RPMI8226 (cell line): ENCODE data around the gene GTF2E1.
"Not testable (repeated sequence)": the region's sequence is repeated elsewhere in the genome, so short reads cannot be mapped to it uniquely, and the experiment has no call there.

ENCODE experiments used
- DNase-seq: peaks from one replicate; pipeline ENCODE4 v3.0.0-alpha.2; 2015

The GTF2E1 gene

DNA sequence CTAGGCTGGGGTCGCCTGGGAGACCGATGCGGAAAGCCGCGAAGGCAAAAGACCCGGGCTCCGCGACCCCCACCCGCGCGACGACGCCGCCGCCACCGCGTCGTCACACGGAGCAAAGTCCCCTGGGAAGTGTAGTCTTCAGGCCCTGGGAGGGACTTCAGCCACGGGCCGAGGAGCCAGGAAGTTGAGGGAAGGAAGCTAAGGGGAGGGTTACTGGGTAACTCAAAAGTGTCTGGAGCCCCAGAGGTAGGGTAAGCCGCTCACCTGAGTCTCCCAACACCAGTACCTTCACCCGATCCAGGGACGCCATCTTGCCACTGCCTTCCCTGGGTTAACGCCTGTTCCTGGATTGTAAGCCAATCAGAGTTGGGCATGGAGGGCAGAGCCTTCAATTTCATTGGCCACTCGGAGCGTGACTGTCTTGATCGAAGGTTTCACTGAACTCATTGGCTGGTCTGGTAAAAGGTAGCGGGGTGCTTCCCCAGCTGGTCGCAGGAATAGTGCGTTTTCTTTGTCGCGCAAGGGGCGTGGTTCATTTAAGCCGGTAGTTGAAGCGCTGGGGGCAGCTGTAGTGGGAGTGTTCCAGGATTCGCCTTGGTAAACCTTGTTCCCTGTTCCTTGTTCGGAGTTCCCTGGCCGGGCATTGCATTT, at the start of gene GTF2E1, which contains the start of gene RABL3:
Gene GTF2E1, plus strand, starts transcription at position 547 of the 651 bp plus-strand sequence. CDS start 7,809 bp downstream, outside the sequence.
Gene RABL3, minus strand, starts transcription at position 319 of the 651 bp plus-strand sequence. Its CDS starts 9 bp downstream, at position 310.
- peak; percentile 98 for DNase-seq

DNA sequence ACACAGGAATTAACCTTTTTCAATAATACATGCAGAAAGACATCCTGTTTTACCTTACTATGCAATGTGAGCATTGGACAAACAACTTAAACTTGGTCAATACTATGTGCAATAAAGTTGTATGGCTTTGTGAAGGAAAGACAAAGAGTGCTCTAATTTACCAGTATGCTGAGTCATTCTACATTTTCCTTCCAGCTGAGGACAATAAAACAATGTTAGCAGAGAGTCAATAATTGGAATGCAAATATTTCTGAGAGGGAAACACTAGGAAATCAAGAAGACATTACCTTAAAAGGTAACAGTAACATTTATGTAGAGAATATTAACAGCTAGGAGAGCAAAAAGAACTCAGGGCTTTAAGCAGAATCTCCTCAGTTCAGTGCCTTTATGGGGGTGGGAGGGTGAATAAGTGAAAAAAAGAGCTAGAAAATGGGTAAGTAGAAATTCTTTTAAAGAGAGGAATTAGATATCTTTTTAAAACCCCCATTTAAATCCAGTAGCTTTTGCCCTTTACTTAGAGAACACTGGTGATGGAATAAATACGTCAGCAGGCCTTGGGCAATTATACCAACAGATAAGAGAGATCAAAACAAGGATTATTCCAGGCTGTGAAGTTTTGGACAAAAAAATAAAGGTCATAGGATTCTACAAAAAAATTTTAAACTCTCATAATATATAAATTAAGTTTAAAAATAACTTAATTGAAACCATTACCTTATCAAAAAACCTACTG, 48.9 kb upstream of the GTF2E1 start:
- DNase-seq, result no peak

DNA sequence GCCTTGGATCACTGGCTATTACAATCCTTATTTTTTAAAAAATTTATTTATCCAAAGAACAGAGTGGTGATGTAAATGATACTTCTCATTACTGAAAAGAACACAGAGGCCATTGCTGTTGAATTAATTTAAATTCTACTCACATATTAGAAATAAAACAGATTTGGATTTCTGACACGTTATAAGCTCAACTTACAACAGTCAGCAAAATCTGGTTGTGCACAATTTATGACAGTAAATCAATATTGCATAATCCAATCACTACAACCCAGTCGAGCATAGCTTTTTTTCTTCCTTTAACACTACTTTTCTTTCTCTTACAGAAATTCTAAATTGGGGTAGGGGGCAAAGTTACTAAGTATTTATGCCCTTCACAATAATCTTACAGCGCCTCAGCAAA, 43.2 kb upstream of the GTF2E1 start:
- no peak for DNase-seq

DNA sequence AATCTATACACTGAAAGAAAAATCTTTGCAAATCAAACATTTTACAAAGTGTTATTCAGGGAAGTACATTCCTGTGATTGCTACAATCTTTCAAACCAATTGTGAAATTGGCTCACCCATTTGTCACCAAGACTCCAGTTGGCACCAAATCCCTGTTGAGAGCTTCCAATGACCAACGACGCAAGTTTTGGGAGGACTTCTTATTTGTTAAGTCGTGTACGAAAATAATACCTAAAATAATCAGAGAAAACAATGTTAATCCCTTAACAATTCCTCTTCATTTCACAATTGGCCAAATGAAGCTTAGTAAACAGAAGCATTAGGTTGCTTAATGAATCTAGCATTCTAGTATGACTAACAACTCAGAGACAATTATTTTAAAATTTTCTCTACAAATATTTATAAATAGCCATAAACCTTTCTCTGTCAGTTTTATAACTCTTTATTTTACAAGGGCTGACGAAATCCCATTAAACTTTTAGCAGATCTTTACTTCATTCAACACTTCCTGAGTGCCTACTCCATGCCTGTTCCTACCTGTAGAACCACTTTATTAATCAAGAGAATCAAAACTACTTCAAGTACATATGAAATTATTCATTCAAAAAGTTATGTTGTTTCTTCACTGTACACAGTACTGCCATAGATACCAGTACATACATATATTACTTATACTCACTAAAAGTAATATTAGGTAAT, 36.5 kb upstream of the GTF2E1 start:
- DNase-seq, result no peak

DNA sequence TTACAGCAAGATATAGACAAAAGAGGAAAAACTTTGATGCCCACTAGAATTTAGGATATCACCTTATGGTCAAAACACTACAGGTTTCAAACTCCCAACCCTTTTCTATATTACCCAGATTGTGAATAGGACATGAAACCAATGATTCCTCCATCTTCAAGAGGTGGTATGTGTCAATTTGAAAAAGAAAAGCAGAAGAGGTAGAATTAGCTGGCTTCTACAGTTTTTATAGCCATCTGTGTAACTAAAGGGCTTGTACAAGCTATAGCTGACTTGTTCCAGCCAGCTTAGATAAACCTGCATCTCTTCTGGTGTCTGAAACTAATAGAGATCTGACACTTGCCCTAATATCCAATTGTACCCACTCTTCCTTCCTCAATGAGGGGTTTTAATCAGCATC, 35.6 kb upstream of the GTF2E1 start:
- DNase-seq, result no peak

DNA sequence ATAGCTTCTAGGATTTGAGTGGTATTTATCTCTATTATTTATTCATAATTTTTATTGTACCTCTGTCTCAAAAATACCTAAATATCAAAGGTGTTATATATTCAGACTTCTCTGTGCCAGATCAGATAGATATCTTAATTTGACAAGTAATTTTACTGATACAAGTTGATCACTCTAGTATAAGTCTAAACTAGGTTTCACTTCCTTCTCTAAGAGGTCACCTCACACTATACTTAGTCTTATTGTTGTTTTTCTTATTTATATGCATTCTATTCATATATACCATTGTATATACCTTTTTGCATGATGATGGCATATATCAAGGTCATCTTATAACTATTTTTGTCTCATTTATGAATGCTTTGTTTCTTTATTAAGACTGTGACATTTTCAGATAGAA, 34.1 kb upstream of the GTF2E1 start:
- DNase-seq, result no peak

DNA sequence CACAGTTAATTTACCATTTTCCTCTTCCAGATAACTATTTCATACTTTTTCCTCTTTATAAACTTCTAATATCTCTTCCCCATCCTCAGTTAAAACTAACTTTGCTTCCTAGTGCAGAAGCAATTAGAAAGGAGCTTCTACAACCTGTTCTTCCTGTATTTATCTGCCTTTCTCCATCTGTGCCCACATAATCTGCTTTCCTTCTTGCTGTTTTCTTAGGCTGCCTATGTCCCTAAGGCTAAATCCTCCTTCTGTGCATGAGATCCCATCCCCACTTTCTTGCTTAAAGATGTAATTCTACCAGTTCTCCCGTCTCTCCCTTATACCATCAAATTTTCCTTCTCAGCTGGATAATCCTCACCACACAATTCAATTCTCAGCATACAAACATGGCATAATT, 32.2 kb upstream of the GTF2E1 start:
- no peak for DNase-seq

DNA sequence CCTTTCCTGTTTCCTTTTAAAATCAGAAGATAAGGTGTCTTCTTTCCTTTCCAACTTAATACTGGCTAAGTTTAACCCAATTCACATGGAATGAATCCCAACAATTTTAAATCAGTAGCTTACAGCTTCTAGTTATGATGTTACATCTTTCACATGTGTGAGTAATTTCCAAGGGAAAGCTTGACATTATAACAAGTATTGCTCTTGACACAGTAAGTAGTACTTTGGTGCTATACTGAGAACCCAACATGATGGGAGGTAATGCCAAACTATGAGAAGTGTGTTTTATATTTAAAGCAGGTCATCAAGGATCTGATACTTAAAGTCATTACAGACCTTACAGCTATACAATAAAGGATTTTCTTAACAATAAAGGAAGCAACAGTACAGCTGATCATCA, 29.3 kb upstream of the GTF2E1 start:
- DNase-seq, result no peak

DNA sequence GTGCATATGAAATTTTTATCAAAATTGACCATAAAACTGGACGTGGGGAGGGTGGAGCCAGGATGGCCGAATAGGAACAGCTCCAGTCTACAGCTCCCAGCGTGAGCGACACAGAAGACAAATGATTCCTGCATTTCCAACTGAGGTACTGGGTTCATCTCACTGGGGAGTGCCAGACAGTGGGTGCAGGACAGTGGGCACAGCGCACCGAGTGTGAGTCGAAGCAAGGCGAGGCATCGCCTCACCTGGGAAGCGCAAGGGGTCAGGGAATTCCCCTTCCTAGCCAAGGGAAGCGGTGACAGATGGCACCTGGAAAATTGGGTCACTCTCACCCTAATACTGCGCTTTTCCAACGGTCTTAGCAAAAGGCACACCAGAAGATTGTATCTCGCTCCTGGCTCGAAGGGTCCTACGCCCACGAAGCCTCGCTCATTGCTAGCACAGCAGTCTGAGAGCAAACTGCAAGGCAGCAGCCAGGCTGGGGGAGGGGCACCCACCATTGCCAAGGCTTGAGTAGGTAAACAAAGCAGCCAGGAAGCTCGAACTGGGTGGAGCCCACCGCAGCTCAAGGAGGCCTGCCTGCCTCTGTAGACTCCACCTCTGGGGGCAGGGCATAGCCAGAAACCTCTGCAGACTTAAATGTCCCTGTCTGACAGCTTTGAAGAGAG, 23.2 kb upstream of the GTF2E1 start:
- DNase-seq, result not testable (repeated sequence)

DNA sequence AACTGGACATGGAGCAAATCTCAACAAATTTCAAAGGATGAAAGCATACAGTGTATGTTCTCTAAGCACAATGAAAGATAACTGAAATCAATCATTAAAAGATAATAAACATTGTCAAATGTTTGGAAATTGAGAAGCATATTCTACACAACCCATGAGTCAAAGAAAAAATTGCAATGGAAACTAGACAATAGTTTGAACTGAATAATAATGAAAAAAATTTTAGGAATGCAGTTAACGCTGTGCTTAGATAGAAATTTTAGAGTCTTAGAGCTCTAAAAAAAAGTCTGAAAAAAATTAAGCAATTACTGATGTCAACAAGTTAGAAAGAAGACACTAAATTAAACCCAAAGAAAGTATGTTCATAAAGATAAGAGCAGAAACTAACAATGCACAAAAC, 15.8 kb upstream of the GTF2E1 start:
- no peak for DNase-seq

DNA sequence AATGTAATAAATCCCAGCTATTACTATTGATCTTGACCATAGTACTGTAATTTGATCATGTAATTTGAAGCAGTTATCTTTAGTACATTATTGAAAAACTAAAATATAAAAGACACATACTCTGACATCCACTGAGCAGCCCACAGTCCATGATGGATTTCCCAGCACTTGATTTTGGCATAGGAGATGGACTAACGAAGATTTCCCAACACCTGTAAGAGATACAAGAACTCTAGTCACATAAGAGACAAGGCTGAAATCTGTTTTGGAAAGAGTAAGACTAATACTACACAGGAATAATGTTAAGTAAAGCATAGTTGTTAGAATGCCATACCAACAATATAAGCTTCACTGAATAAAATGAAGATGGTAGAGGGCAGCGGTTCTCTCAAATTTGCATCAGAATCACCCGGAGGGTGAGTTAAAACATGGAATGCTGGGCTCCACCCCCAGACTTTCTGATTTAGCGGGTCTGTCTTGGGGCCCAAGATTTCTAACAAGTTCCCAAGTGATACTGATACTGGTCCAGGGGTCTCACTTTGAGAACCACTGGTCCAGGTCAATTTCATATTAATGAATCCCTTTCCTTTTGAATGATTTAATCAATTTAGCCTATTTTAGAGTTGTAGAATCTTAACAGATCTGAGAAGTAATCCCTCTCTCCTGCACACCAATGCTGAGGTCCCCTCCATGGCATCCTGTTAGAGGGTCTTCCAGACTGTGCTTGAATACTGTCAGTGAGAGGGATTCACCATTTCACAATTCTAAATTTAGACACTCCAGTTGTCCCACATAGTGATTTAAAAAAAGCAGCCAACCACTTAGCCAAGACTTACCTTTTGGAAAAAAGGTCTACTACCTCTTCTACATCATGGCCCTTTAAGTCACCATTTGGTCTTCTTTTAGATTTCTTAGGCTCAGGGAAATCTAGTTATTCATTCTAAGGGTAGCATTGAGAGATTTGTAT, 11.7 kb upstream of the GTF2E1 start:
- no peak for DNase-seq

DNA sequence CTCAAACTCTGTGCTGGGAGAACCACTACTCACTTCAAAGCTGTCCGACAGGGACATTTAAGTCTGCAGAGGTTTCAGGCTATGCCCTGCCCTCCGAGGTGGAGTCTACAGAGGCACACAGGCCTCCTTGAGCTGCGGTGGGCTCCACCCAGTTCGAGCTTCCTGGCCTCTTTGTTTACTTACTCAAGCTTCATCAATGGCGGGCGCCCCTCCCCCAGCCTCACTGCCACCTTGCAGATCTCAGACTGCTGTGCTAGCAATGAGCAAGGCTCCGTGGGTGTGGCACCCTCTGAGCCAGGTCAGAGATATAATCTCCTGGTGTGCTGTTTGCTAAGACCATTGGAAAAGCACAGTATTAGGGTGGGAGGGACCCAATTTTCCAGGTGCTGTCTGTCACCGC, 4.5 kb upstream of the GTF2E1 start:
- DNase-seq, result not testable (repeated sequence)

DNA sequence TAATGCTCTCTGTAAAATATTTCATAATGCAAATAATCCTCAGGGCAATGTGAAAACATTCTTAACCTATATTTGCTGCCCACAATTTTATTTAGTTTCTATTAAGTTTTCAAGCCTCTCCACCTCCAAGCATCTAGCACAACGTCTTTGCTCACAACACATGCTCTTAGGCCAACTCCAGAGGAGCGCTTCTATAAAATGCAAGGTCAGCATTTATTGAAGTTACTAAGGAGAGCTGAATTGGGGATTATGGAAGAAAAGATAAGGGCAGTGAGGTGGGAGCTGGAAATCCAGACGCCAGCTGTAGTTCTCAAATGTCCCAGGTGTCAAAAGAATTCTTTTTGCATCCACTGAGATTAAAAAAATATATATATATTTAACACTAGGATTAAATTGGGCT, 1.2 kb upstream of the GTF2E1 start:
- DNase-seq, result peak; percentile 5

DNA sequence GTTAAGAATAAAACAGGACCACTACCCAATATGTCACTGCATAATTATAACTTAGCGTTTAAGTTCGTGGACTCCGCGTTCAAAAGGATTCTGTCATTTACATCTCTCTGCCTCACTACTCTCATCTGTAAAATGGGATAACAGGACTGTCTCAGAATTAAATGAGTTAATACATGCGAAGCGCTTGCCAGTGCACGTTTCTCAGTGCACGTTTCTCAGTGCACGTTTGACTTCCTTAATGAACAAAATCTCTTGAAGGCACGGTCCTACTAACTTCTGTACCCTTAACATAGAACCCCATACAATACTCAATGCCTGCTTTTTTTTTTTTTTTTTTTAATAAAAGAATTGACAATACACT, 727 bp upstream of the GTF2E1 start:
- DNase-seq, result no peak

DNA sequence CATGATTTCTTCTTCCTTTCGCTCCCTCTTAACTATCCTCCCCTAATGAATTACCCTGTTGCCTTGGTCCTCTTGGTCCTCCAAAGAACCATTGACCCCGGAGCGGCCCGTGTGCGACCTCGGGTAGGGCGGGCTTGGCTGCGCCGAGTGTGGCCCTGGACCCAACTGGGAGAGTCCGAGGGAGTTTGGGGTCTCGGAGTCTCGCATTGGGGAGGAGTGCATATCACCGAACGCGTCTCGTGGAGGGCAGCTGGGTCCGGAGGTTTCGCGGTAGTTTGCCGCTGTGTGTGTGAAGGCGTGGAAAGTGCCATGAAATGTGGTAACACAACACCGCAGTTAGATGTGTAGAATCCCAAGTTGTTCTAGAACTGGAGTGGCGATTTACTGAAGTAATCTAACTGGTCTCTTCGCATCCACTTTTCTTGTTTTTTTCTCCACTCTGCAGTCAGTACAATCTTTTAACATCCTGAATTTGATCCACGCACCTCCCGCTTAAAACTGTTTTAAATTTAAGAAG, 363 bp downstream of the GTF2E1 start:
- DNase-seq, result peak; percentile 21

DNA sequence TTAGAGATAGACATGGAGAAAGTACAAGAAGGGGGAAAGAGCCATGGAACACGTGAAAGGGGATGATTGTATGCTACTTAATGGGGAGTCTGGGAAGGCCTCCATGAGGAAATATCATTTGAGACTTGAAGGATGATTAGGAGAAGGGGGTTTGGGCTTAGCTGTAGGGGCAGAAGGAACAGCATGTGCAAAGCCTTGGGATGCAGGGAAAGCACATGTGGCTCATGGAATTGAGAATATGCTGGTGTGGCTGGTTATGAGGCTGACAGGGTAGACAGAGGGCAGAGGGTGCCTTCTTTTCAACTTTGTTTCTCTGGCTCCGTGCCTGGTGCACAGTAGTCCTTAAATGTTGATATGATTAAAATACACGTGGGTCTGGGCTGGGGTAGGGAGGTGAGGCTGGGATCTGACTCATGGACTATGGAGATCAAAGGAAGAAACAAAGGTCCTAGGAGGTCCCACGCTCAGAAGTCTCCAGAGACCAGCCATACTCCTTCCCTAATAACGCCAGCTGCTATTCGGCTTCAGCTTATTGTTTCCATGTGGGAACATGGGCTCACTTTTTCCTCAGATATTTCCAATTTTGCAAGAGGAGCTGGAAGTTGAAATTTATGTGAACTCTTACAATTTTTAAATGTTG, 1.1 kb downstream of the GTF2E1 start:
- DNase-seq, result no peak

DNA sequence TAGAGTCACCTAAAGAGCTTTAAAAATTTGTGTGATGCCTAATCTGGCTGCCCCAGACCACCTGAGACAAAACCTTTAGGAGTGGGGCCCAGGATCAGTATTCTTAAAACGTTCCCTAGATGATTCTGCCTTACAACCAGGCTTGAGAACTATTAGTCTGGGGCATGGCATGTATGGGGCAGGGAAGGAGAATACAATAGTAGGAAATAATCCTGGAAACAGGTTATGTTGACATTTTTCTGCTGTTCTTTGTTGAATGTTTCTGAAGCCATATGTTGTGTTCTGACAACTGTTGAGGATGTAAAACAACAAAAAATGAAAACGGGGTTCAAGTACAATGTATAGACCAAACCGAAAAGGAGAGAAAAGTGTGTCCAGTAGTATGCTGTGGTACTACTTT, 2.9 kb downstream of the GTF2E1 start:
- DNase-seq, result no peak

DNA sequence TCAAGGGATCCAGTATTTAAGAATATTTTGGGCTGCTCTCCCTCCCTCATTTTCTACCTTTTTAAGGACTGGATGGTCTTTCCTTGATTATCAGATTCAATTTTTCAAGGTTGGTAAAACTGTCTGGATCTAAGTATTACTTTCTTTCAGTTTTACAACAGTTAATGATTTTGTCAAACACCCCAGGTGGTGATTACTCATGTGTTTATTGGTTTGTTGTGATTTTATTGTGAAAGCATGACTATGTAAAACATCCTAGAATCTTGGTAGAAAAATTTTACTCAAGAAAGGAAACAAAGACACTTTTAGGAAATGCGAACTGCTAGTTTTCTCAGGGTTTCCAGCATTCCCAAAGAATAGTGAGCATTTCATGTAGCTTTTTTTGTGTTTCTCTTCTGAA, 7.3 kb downstream of the GTF2E1 start:
- no peak for DNase-seq

DNA sequence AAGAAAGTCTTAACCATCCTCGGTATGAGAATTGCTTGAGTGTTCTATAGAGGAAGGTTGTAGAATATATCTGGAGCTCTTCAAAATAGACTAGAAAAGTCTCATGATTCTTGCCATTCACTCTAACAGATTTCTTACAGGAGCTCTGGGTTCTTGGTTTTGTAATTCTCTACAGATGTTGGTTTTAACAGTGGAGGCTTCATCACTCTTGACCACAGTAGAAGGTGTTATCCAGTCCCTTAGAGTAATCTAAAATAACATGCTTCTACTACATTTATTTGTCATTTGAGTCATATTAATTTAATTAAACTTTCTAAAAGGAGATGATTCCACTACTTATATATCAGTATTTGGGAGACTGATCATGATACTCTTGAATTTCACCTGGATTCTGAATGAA, 9.7 kb downstream of the GTF2E1 start:
- DNase-seq, result no peak

DNA sequence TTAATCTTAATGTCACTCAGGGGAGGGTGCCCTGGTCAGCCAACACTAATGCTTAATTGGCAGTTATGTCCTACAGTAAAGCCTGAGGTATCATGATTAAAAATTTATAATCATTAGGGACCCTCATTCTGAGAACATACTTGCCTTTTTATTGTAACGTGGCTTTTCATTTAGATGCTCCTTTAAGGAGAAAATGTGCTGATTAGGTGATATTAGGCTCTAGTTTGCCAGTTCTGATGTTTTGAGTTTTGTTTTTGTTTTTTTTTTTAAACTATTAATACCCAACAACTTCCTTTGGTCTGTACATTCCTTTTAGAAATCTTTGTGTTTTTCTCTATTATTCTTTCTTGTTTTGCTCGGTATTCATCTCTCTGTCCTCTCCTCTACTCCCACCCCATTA, 10.3 kb downstream of the GTF2E1 start:
- DNase-seq, result no peak

DNA sequence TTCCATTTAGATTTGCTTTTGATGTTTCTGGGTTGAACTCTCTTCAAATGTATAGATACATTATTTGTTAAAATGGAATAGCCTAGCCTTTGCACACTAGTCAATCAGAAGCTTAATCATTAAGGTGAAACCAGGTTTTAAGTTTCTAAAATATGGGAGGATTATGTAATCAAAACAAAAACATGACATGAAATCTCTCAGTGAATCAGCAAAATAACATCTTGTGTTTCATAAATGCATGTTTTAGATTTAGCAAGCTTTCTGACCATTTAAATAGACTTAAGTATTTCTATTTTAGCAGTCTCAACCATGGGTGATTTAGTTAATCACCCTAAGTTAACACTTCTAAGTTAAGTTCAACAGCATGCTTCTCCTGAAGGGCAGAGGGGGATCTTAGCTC, 11.3 kb downstream of the GTF2E1 start:
- DNase-seq, result no peak

DNA sequence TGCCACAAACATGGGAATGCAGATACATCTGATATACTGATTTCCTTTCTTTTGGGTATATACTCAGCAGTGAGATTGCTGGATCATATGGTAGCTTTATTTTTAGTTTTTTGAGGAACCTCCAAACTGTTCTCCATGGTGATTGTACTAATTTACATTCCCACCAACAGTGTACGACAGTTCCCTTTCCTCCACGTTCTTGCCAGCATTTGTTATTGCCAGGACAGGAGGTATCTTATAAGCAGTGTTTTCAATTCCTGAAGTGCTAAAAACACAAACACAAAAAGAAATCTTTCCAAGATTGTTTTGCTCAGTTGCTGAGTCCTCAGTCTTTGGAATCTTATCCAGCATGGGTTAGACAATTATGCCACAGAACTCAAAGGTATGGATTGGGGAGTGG, 13.5 kb downstream of the GTF2E1 start:
- DNase-seq, result no peak
